ENCODE results near the gene KIF26B. TPM values are rescaled to one million over a fixed set of nuclear protein-coding genes. Genes with fewer than 3 reads are reported as not detected.
A peak's percentile ranks its signal among the peaks of the same experiment; 100 is the strongest.
"Not testable (repeated sequence)": the region's sequence is repeated elsewhere in the genome, so short reads cannot be mapped to it uniquely, and the experiment has no call there.

KIF26B gene
- total and polyA plus RNA-seq, 2 experiments from 2014 or later = 2.5 to 8.0 TPM

DNA sequence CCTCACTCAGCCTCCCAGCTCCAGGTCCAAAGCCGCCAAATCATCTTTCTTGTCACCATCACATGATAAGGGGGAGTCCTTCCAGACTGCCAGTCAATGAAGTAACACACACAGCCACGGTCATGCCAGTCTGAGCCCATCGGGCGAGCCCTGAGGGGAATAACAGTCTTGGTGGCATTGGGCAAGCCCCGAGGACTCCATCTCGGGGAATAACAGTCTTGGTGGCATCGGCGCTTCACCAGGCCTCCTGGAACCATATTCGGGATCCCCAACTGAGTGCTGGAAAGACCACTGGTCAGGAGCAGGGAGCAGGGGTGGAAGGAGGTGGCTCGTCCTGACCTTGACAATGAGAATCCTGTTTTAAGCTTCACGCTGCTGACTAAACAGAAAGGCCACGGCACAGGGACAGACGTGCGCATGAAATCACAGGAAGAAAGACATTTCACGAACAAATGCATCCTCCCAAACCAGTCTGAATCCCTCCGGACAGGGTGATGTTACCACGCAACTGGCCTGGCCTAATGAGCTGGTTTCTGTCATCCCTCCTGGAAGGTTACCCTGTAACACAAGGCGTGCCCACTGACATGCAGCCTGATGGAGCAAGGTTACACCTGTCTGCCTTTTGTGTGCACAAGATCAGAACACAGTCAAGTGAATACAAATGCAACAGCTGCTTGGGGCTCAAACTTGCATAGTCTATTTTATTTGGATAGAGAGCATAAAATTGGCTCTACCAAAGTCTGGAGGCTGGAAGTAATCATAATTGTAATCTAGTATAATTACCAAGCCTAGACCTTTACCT, 517.4 kb downstream of the KIF26B start:
- Histone ChIP-seq H3K9me3 (ENCODE audit: low read depth) (no peaks in the 10 kb centered on the region), H3K27me3 (replicated peaks; ENCODE audit: insufficient read depth) (no peaks in the 10 kb centered on the region), H3K36me3 (ENCODE audit: low read depth) (no peaks in the 10 kb centered on the region), H3F3A (ENCODE audit: insufficient read depth) (peaks cover 6% of the 10 kb centered on the region), H3K9me2 (ENCODE audit: insufficient read depth) (0 out of 2 replicates have a peak, but pooled peaks cover 5% of the 10 kb centered on the region), H3K79me2 (ENCODE audit: insufficient read depth) (no peaks in the 10 kb centered on the region), H2AFZ (no peak overlapping the region), H3K9ac (no peak overlapping the region), H3K27ac (no peak overlapping the region), H3K4me3 (no peak overlapping the region), H4K20me1 (ENCODE audit: insufficient read depth) (no peaks in the 10 kb centered on the region), H3K4me2 (ENCODE audit: unreplicated experiment) (no peak overlapping the region), H3K4me1 (ENCODE audit: insufficient read depth) (peaks cover 10% of the 10 kb centered on the region)
- TF ChIP-seq EZH2 (IDR thresholded peaks at IDR 0.05; ENCODE audit: insufficient read depth, poor library complexity, severe bottlenecking) (no peak), EZH2phosphoT487 (IDR thresholded peaks at IDR 0.05; ENCODE audit: insufficient read depth, low read depth) (no peak)
- DNase-seq = no peak
- in situ Hi-C loops (cut with MboI) = no loop called here
- 81 to 84% methylated on average over 18 of the region's 18 CpGs for WGBS, 2 experiments (ENCODE audit: low coverage in 1 of 2, low lambda C conversion rate in 2 of 2, missing lambda C conversion rate in 2 of 2)

DNA sequence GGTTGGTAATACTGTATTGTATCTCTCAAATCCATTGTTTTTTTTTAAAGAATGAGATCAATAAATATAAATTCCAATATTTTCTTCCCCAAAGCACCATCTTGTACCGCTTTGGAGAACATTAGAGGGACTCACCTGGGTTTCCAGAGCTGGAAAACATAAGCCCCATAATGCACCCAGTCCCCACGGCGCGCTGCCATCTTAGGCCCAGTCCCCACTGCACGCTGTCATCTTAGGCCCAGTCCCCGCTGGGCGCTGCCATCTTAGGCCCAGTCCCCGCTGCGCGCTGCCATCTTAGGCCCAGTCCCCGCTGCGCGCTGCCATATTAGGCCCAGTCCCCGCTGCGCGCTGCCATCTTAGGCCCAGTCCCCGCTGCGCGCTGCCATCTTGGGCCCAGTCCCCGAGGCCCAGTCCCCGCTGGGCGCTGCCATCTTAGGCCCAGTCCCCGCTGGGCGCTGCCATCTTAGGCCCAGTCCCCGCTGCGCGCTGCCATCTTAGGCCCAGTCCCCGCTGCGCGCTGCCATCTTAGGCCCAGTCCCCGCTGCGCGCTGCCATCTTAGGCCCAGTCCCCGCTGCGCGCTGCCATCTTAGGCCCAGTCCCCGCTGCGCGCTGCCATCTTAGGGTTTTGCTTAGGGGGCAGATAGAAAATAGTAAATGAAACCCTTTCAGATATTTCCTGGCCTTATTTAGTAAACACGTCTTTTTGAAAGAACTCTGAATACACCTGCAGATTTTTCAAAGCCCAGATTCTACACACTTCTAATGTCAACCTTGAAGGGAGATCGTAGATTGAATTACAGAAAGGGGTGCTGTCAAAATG, 518.3 kb downstream of the KIF26B start:
- H3K27ac ChIP-seq; H4K20me1 ChIP-seq (ENCODE audit: insufficient read depth); H3K4me2 ChIP-seq (ENCODE audit: unreplicated experiment); H3K36me3 ChIP-seq (ENCODE audit: low read depth); H2AFZ ChIP-seq; H3F3A ChIP-seq (ENCODE audit: insufficient read depth); H3K79me2 ChIP-seq (ENCODE audit: insufficient read depth); H3K27me3 ChIP-seq (replicated peaks; ENCODE audit: insufficient read depth); H3K9me2 ChIP-seq (ENCODE audit: insufficient read depth); H3K9ac ChIP-seq; in situ Hi-C loops (cut with MboI); H3K4me3 ChIP-seq; H3K9me3 ChIP-seq (ENCODE audit: low read depth); DNase-seq: not testable (repeated sequence)
- WGBS, 2 experiments (ENCODE audit: low coverage in 1 of 2, low lambda C conversion rate in 2 of 2, missing lambda C conversion rate in 2 of 2) = 84 to 90% methylated on average over 10 to 39 of the region's 41 CpGs
- peaks cover 15% of the 10 kb centered on the region for H3K4me1 ChIP-seq (ENCODE audit: insufficient read depth)

DNA sequence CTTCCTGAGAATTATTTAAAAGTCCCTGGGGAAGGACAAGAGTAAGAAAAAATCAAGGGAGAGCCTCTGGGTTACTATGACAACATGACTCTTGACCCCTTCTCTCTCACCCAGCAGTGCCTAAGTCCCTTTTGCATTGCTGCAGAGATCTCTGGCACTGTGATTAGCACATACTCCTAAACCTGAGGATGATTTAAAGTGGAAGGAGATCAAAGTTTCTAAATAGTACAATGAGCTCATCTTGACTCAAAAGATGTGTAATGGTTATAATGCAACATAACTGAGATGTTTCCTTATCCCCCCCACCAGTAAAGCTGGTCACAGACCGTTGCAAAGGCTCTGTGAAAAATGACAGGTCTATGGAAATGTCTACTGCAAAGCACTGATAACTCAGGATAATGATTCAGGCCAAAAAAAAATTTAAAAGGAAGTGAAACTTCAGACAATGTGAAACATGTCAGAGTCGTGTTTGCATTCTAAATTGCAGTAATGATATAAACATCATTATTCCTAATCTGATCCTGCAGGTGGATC, 519.2 kb downstream of the KIF26B start:
- Histone ChIP-seq H3K27ac (no peak overlapping the region), H3K9me3 (ENCODE audit: low read depth) (no peaks in the 10 kb centered on the region), H3F3A (ENCODE audit: insufficient read depth) (peaks cover 6% of the 10 kb centered on the region), H3K4me1 (ENCODE audit: insufficient read depth) (peaks cover 15% of the 10 kb centered on the region), H3K27me3 (replicated peaks; ENCODE audit: insufficient read depth) (no peaks in the 10 kb centered on the region), H3K79me2 (ENCODE audit: insufficient read depth) (no peaks in the 10 kb centered on the region), H2AFZ (no peak overlapping the region), H3K4me3 (no peak overlapping the region), H3K36me3 (ENCODE audit: low read depth) (no peaks in the 10 kb centered on the region), H3K9ac (no peak overlapping the region), H4K20me1 (ENCODE audit: insufficient read depth) (no peaks in the 10 kb centered on the region), H3K9me2 (ENCODE audit: insufficient read depth) (0 out of 2 replicates have a peak, but pooled peaks cover 5% of the 10 kb centered on the region), H3K4me2 (ENCODE audit: unreplicated experiment) (no peak overlapping the region)
- WGBS, 2 experiments (ENCODE audit: low coverage in 1 of 2, low lambda C conversion rate in 2 of 2, missing lambda C conversion rate in 2 of 2) = 22 to 27% methylated on average over 2 of the region's 2 CpGs
- peak; percentile 68 for DNase-seq
- TF ChIP-seq EZH2phosphoT487 (IDR thresholded peaks at IDR 0.05; ENCODE audit: insufficient read depth, low read depth) = no peak
- TF ChIP-seq EZH2 (IDR thresholded peaks at IDR 0.05; ENCODE audit: insufficient read depth, poor library complexity, severe bottlenecking) = no peak
- in situ Hi-C loops (cut with MboI) = no loop called here

DNA sequence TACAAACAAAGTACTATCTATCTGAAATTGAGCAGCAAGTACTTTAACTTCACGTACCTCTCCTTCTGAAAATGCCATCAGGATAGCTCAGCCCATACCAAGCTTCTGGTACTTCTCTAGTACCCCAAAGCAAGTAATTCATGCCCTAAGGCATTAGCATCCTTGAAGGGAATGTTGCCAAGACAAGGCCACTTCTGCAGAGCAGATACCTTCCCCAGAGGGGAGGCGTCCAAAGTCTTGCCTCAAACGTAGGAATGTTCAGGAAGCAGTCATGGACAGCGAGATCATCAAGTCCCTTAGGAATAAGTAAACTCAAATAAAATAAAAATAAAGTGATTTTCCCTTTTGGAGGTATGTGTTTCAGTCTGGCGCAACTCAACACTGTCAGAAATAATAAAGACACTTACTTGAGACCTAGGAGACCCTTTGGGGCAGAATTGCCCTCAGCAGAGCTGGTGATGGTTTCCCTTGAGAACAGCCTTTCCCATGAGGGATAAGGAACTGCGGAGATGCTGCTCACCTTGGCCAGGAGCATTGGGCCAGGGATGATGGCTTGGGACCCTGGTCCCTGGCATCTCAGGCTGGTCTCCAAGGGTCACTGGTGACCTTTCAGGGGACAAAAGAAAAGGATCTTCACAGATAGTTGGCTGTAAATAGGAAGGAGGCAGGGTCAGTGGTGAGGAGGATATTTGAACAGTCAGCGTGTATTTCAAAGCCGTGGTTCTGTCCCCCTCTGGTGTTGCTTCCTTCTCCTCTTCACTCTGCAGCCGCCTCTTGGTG, 522.9 kb downstream of the KIF26B start:
- H3F3A ChIP-seq (ENCODE audit: insufficient read depth) = peaks cover 6% of the 10 kb centered on the region
- no peaks in the 10 kb centered on the region for H3K36me3 ChIP-seq (ENCODE audit: low read depth)
- no peaks in the 10 kb centered on the region for H3K9me3 ChIP-seq (ENCODE audit: low read depth)
- in situ Hi-C loops (cut with MboI) = no loop called here
- TF ChIP-seq EZH2 (IDR thresholded peaks at IDR 0.05; ENCODE audit: insufficient read depth, poor library complexity, severe bottlenecking) (no peak), EZH2phosphoT487 (IDR thresholded peaks at IDR 0.05; ENCODE audit: insufficient read depth, low read depth) (no peak)
- H3K9me2 ChIP-seq (ENCODE audit: insufficient read depth) = no peaks in the 10 kb centered on the region
- 70% methylated on average over 9 of the region's 9 CpGs for WGBS, 2 experiments (ENCODE audit: low coverage in 1 of 2, low lambda C conversion rate in 2 of 2, missing lambda C conversion rate in 2 of 2)
- H3K4me1 ChIP-seq (ENCODE audit: insufficient read depth) = peaks cover 15% of the 10 kb centered on the region
- no peak overlapping the region for H2AFZ ChIP-seq
- no peak overlapping the region for H3K4me3 ChIP-seq
- no peaks in the 10 kb centered on the region for H3K27me3 ChIP-seq (replicated peaks; ENCODE audit: insufficient read depth)
- no peak overlapping the region for H3K27ac ChIP-seq
- H4K20me1 ChIP-seq (ENCODE audit: insufficient read depth) = no peaks in the 10 kb centered on the region
- H3K9ac ChIP-seq = no peak overlapping the region
- DNase-seq = peak; percentile 39
- no peak overlapping the region for H3K4me2 ChIP-seq (ENCODE audit: unreplicated experiment)
- no peaks in the 10 kb centered on the region for H3K79me2 ChIP-seq (ENCODE audit: insufficient read depth)

All from GM23248 (cell line).